Astrocyte (in vitro differentiated cells and primary cell): ENCODE results near the gene C1GALT1.

ENCODE experiments used
- EZH2 ChIP-seq: IDR thresholded peaks from 2 replicates; pipeline ENCODE4 v1.6.1; 2012; ENCODE audit warnings: mild to moderate bottlenecking, low read length, inconsistent platforms; ENCODE audit not compliant: insufficient read depth
- TF ChIP-seq, protein P1 (sequence below): IDR thresholded peaks from 2 replicates; pipeline ENCODE4 v1.5.1; 2011; ENCODE audit warnings: low read depth, mild to moderate bottlenecking, inconsistent platforms, low read length, moderate library complexity; ENCODE audit not compliant: insufficient read depth

DNA sequence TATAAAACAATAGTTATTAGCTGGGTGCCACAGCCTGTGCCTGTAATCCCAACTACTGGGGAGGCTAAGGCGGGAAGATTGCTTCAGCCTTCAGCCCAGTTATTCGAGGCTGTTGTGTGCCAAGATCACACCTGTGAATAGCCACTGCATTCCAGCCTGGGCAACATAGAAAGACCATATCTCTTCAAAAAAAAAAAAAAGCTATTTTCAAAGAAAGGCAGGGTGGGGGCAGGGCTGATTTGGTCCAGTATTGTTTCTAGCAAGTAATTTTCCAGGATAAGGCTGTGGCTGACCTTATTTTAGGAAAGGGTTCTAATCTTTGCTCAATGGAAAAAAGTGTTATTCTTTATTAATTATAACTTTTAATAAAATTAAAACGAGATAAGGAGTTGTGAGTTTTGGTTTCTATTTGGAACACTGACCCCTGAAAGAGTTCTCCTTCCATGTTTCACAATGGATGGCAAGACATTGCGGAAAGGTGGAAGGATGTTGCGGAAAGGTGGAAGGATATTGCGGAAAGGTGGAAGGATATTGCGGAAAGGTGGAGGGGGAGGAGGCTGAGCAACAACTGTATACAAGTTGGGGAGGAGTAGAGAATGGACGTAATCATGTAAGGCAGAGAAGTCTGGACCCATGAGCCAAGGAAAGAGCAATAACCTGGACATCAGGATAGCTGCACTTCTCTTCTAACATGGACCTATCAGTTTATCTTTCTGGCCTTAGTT is 1.5 kb upstream of the C1GALT1 start:
- TF ChIP-seq, protein P1, sequence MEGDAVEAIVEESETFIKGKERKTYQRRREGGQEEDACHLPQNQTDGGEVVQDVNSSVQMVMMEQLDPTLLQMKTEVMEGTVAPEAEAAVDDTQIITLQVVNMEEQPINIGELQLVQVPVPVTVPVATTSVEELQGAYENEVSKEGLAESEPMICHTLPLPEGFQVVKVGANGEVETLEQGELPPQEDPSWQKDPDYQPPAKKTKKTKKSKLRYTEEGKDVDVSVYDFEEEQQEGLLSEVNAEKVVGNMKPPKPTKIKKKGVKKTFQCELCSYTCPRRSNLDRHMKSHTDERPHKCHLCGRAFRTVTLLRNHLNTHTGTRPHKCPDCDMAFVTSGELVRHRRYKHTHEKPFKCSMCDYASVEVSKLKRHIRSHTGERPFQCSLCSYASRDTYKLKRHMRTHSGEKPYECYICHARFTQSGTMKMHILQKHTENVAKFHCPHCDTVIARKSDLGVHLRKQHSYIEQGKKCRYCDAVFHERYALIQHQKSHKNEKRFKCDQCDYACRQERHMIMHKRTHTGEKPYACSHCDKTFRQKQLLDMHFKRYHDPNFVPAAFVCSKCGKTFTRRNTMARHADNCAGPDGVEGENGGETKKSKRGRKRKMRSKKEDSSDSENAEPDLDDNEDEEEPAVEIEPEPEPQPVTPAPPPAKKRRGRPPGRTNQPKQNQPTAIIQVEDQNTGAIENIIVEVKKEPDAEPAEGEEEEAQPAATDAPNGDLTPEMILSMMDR = no peak
- no peak for TF ChIP-seq EZH2
